Fibroblast of lung (primary cell): ENCODE measurements around the gene CMTR1. TPM values are rescaled to one million over a fixed set of nuclear protein-coding genes. Genes with fewer than 3 reads are reported as not detected.

ENCODE experiments used
- DNase-seq, 2 donors: peaks; one replicate each; pipeline versions ENCODE4 v3.0.0 to v3.0.0-alpha.2; 2010; ENCODE audit warnings: low read depth in 2 of 2
- H2AFZ ChIP-seq: 2 replicates; pipeline ENCODE4 v1.5.1; 2012; ENCODE audit warnings: low read length, control low read depth, inconsistent platforms
- H3K27ac ChIP-seq: 2 replicates; pipeline ENCODE4 v1.5.1; 2011; ENCODE audit warnings: low read length, control low read depth; ENCODE audit not compliant: insufficient read depth
- H3K27me3 ChIP-seq: 2 replicates; pipeline ENCODE4 v1.5.1; 2011; ENCODE audit warnings: mild to moderate bottlenecking, low read length; ENCODE audit not compliant: control insufficient read depth, insufficient read depth
- H3K36me3 ChIP-seq: 2 replicates; pipeline ENCODE4 v1.5.1; 2011; ENCODE audit warnings: low read length; ENCODE audit not compliant: control insufficient read depth, insufficient read depth
- H3K4me1 ChIP-seq: 2 replicates; pipeline ENCODE4 v1.5.1; 2011; ENCODE audit warnings: low read length; ENCODE audit not compliant: control insufficient read depth, insufficient read depth; ENCODE audit errors: extremely low read depth
- H3K4me2 ChIP-seq: 2 replicates; pipeline ENCODE4 v1.5.1; 2011; ENCODE audit warnings: low read length, control low read depth; ENCODE audit not compliant: insufficient read depth; ENCODE audit errors: extremely low read depth
- H3K4me3 ChIP-seq, 4 experiments: fragments of 200-600 bp in 1 of 4; sonication (generic) in 1 of 4; replicated peaks in 1 of 4; 2 replicates each; pipeline ENCODE4 v1.5.1; 2011 to 2016; ENCODE audit warnings: low read length in 4 of 4, low read depth in 3 of 4, mild to moderate bottlenecking in 3 of 4, control low read depth in 2 of 4, inconsistent platforms in 1 of 4, mixed read lengths in 1 of 4; ENCODE audit not compliant: insufficient read depth in 1 of 4; ENCODE audit errors: control extremely low read depth in 1 of 4
- H3K79me2 ChIP-seq: 2 replicates; pipeline ENCODE4 v1.5.1; 2012; ENCODE audit warnings: mild to moderate bottlenecking, low read length, inconsistent platforms; ENCODE audit not compliant: control insufficient read depth, insufficient read depth
- H3K9ac ChIP-seq: 2 replicates; pipeline ENCODE4 v1.5.1; 2011; ENCODE audit warnings: mild to moderate bottlenecking, low read length, control low read depth; ENCODE audit not compliant: insufficient read depth
- H3K9me3 ChIP-seq: 2 replicates; pipeline ENCODE4 v1.5.1; 2012; ENCODE audit warnings: low read depth, low read length; ENCODE audit not compliant: control insufficient read depth, insufficient read depth
- H4K20me1 ChIP-seq: 2 replicates; pipeline ENCODE4 v1.5.1; 2011; ENCODE audit warnings: low read length; ENCODE audit not compliant: control insufficient read depth, insufficient read depth; ENCODE audit errors: extremely low read depth
- CTCF ChIP-seq, 2 donors: IDR thresholded peaks in 1 of 2; conservative IDR thresholded peaks in 1 of 2; 1 replicate in 1 of 2; 2 replicates in 1 of 2; pipeline ENCODE4 v1.5.1; 2011 to 2012; ENCODE audit warnings: low read length in 2 of 2, control low read depth in 1 of 2, inconsistent platforms in 1 of 2, low read depth in 1 of 2, mild to moderate bottlenecking in 1 of 2
- EZH2 ChIP-seq: IDR thresholded peaks from 2 replicates; pipeline ENCODE4 v1.5.1; 2012; ENCODE audit warnings: low read length, control low read depth, mild to moderate bottlenecking; ENCODE audit errors: missing control alignments
- polyA plus RNA-seq, 2 donors: library from polyadenylated mRNA; depleted of rRNA in 1 of 2; stranded (reverse) in 1 of 2; unstranded in 1 of 2; fragments of >200 nt; gene quantifications; 2 replicates each; pipeline ENCODE4 v1.2.1, GENCODE V29; 2011 to 2012; ENCODE audit warnings: missing spikeins in 1 of 2
- total RNA-seq: library from RNA; depleted of rRNA; stranded (reverse); fragments of >200 nt; gene quantifications from 2 replicates; pipeline ENCODE4 v1.2.1, GENCODE V29; 2014

CMTR1 gene
- total and polyA plus RNA-seq, 2 donors (not counting 1 experiment from before 2014, with no cell fraction given): 27.0 to 44.8 TPM

- H3K27ac ChIP-seq: no peak overlapping the region
- H2AFZ ChIP-seq: no peak overlapping the region
- H3K4me2 ChIP-seq: no peak overlapping the region
- H3K9ac ChIP-seq: no peak overlapping the region
- H3K27me3 ChIP-seq: peaks cover 34% of the 10 kb centered on the region
- no peak overlapping the region for H3K4me3 ChIP-seq
- peaks cover 3% of the 10 kb centered on the region for H3K4me1 ChIP-seq
- no peaks in the 10 kb centered on the region for H3K36me3 ChIP-seq
- H3K79me2 ChIP-seq: no peaks in the 10 kb centered on the region
- no peak for TF ChIP-seq CTCF (conservative IDR thresholded peaks at IDR 0.05 in 1 of 2, IDR thresholded peaks at IDR 0.05 in 1 of 2; ENCODE audit: low read depth in 1 of 2, low read length in 2 of 2)
- peak; percentile 67 for TF ChIP-seq EZH2
- DNase-seq: no peak
- no peaks in the 10 kb centered on the region for H4K20me1 ChIP-seq
- no peaks in the 10 kb centered on the region for H3K9me3 ChIP-seq
Measured at GRCh38 chr6:37512400-37513011, 79.5 kb downstream of the CMTR1 start.

- no peak for DNase-seq
Measured at GRCh38 chr6:37513155-37513554, 80.1 kb downstream of the CMTR1 start.

GRCh38 chr6:37513576-37513975 is 80.6 kb downstream of the CMTR1 start:
- no peak overlapping the region for H3K4me2 ChIP-seq
- no peaks in the 10 kb centered on the region for H3K36me3 ChIP-seq
- no peak overlapping the region for H3K27ac ChIP-seq
- DNase-seq: no peak
- no peak overlapping the region for H3K4me3 ChIP-seq
- no peaks in the 10 kb centered on the region for H3K9me3 ChIP-seq
- TF ChIP-seq EZH2 (no peak), CTCF (conservative IDR thresholded peaks at IDR 0.05 in 1 of 2, IDR thresholded peaks at IDR 0.05 in 1 of 2; ENCODE audit: low read depth in 1 of 2, low read length in 2 of 2) (no peak)
- peaks cover 3% of the 10 kb centered on the region for H3K4me1 ChIP-seq
- H4K20me1 ChIP-seq: no peaks in the 10 kb centered on the region
- H3K27me3 ChIP-seq: peaks cover 44% of the 10 kb centered on the region
- H3K79me2 ChIP-seq: no peaks in the 10 kb centered on the region
- no peak overlapping the region for H2AFZ ChIP-seq
- no peak overlapping the region for H3K9ac ChIP-seq

More at GRCh38 chr6:37513155-37513554, 80.1 kb downstream of the CMTR1 start:
- Histone ChIP-seq H3K4me1 (peaks cover 3% of the 10 kb centered on the region), H3K4me3 (no peak overlapping the region), H3K36me3 (no peaks in the 10 kb centered on the region), H3K4me2 (no peak overlapping the region), H3K27me3 (peaks cover 41% of the 10 kb centered on the region), H3K27ac (no peak overlapping the region), H4K20me1 (no peaks in the 10 kb centered on the region), H3K79me2 (no peaks in the 10 kb centered on the region), H3K9me3 (no peaks in the 10 kb centered on the region), H2AFZ (no peak overlapping the region), H3K9ac (no peak overlapping the region)
- TF ChIP-seq EZH2 (no peak), CTCF (conservative IDR thresholded peaks at IDR 0.05 in 1 of 2, IDR thresholded peaks at IDR 0.05 in 1 of 2; ENCODE audit: low read depth in 1 of 2, low read length in 2 of 2) (no peak)
